Ramos (cell line): Measurements from ENCODE around the gene TRABD.
"Not testable (repeated sequence)": the region's sequence is repeated elsewhere in the genome, so short reads cannot be mapped to it uniquely, and the experiment has no call there.

ENCODE experiments used
- in situ Hi-C: fragments of 300-500 bp; cut with MboI; formaldehyde crosslinking; loops from one replicate; pipeline ENCODE4 v1.14.3; 2022; ENCODE audit warnings: low sequenced_read_pairs; ENCODE audit not compliant: unreplicated experiment

TRABD gene

GRCh38 chr22:50151571-50152537 lies 33.9 kb upstream of the TRABD start:
- in situ Hi-C loops = no loop called here

- in situ Hi-C loops = no loop called here
Observed at GRCh38 chr22:50153056-50153755, 32.5 kb upstream of the TRABD start.

GRCh38 chr22:50153756-50154140 lies 32.0 kb upstream of the TRABD start:
- in situ Hi-C loops = no loop called here

- in situ Hi-C loops = no loop called here
Observed at GRCh38 chr22:50157709-50158375, 27.9 kb upstream of the TRABD start.

GRCh38 chr22:50160947-50161346 lies 24.8 kb upstream of the TRABD start:
- in situ Hi-C loops = no loop called here

GRCh38 chr22:50161508-50162390 lies 24.0 kb upstream of the TRABD start:
- in situ Hi-C loops = no loop called here

- in situ Hi-C loops = no loop called here
Observed at GRCh38 chr22:50162391-50162956, 23.2 kb upstream of the TRABD start.

GRCh38 chr22:50165436-50166123 lies 20.1 kb upstream of the TRABD start:
- in situ Hi-C loops = no loop called here

- in situ Hi-C loops = no loop called here
Observed at GRCh38 chr22:50167689-50168489, 17.8 kb upstream of the TRABD start.

- in situ Hi-C loops = not testable (repeated sequence)
Observed at GRCh38 chr22:50168490-50169180, 17.1 kb upstream of the TRABD start.

GRCh38 chr22:50169181-50169759 lies 16.4 kb upstream of the TRABD start:
- in situ Hi-C loops = no loop called here

- in situ Hi-C loops = no loop called here
Observed at GRCh38 chr22:50169774-50170341, 15.9 kb upstream of the TRABD start.

GRCh38 chr22:50170453-50171318 lies 15.0 kb upstream of the TRABD start, which contains the start of gene PANX2:
Gene PANX2 (plus strand): TSS chr22:50170731. CDS start chr22:50170731, 0 bp downstream.
- in situ Hi-C loops = no loop called here

GRCh38 chr22:50171319-50171964 lies 14.3 kb upstream of the TRABD start:
- in situ Hi-C loops = no loop called here

- in situ Hi-C loops = no loop called here
Observed at GRCh38 chr22:50171965-50172421, 13.7 kb upstream of the TRABD start.
